ENCODE results near the gene PDZD4. TPM values are rescaled to one million over a fixed set of nuclear protein-coding genes. Genes with fewer than 3 reads are reported as not detected.

Gene PDZD4
- total and polyA plus RNA-seq, 2 experiments from 2014 or later, result 30.5 to 230 TPM

GRCh38 chrX:153821066-153821465 is 9.3 kb downstream of the PDZD4 start:
- Mint-ChIP-seq H3K4me1 (peaks cover 56% of the 10 kb centered on the region), H3K36me3 (ENCODE audit: low read depth) (peaks cover 21% of the 10 kb centered on the region; the same call in 2 of the 3 replicates), H3K27me3 (ENCODE audit: insufficient read depth, low read depth, poor library complexity) (peaks cover 13% of the 10 kb centered on the region), H3K4me3 (no peak overlapping the region), H3K27ac (0 out of 2 replicates have a peak overlapping the region, but pooled peaks have one; percentile 59), H3K9me3 (no peaks in the 10 kb centered on the region)
- H3K79me2 ChIP-seq (replicated peaks; ENCODE audit: insufficient read depth), result peaks cover 99% of the 10 kb centered on the region
- 0 out of 2 replicates have a peak overlapping the region, but pooled peaks have one; percentile 32 for H3K27ac ChIP-seq (ENCODE audit: low read depth)
- no peaks in the 10 kb centered on the region for H3K36me3 ChIP-seq (ENCODE audit: insufficient read depth)
- H3K9me2 ChIP-seq (ENCODE audit: insufficient read depth), result no peaks in the 10 kb centered on the region
- ATAC-seq (no peak), DNase-seq (ENCODE audit: low spot score) (no peak)
- TF ChIP-seq, protein P1, sequence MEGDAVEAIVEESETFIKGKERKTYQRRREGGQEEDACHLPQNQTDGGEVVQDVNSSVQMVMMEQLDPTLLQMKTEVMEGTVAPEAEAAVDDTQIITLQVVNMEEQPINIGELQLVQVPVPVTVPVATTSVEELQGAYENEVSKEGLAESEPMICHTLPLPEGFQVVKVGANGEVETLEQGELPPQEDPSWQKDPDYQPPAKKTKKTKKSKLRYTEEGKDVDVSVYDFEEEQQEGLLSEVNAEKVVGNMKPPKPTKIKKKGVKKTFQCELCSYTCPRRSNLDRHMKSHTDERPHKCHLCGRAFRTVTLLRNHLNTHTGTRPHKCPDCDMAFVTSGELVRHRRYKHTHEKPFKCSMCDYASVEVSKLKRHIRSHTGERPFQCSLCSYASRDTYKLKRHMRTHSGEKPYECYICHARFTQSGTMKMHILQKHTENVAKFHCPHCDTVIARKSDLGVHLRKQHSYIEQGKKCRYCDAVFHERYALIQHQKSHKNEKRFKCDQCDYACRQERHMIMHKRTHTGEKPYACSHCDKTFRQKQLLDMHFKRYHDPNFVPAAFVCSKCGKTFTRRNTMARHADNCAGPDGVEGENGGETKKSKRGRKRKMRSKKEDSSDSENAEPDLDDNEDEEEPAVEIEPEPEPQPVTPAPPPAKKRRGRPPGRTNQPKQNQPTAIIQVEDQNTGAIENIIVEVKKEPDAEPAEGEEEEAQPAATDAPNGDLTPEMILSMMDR (conservative IDR thresholded peaks at IDR 0.05; ENCODE audit: low read depth in 2 of 2), result no peak
- TF ChIP-seq POLR2AphosphoS5 (IDR thresholded peaks at IDR 0.05; ENCODE audit: low read depth), result no peak
- no peak for TF ChIP-seq ZNF462 (CRISPR knock-in tag; IDR thresholded peaks at IDR 0.05)
- TF ChIP-seq ETS1 (IDR thresholded peaks at IDR 0.05), result no peak
- TF ChIP-seq EZH2phosphoT487 (IDR thresholded peaks at IDR 0.05; ENCODE audit: unreplicated experiment), result no peak
- no peak for TF ChIP-seq EZH2 (IDR thresholded peaks at IDR 0.05; ENCODE audit: low read depth, unreplicated experiment)
- no peak for TF ChIP-seq ZNF114 (CRISPR knock-in tag; IDR thresholded peaks at IDR 0.05)
- TF ChIP-seq ZNF331 (CRISPR knock-in tag; IDR thresholded peaks at IDR 0.05; ENCODE audit: low read depth), result no peak
- no peak for TF ChIP-seq JUNB (IDR thresholded peaks at IDR 0.05; ENCODE audit: unreplicated experiment)
- TF ChIP-seq NANOG (IDR thresholded peaks at IDR 0.05; ENCODE audit: borderline replicate concordance), result no peak
- TF ChIP-seq CREB1 (CRISPR knock-in tag; IDR thresholded peaks at IDR 0.05; ENCODE audit: low read depth), result no peak
- no peak for TF ChIP-seq REST (IDR thresholded peaks at IDR 0.05; ENCODE audit: unreplicated experiment)
- TF ChIP-seq STAT1 (IDR thresholded peaks at IDR 0.05; ENCODE audit: unreplicated experiment), result no peak
- H4K20me1 ChIP-seq (replicated peaks; ENCODE audit: insufficient read depth), result peaks cover 13% of the 10 kb centered on the region
- H3K4me2 ChIP-seq, result peak overlapping the region; percentile 26; the same call in 1 of the 2 replicates
- 0 out of 2 replicates have a peak, but pooled peaks cover 2% of the 10 kb centered on the region for H3F3A ChIP-seq (replicated peaks; ENCODE audit: low read depth)
- no peak overlapping the region for H3K4me3 ChIP-seq
- no peak overlapping the region for H2AFZ ChIP-seq
- peaks cover 51% of the 10 kb centered on the region for H3K4me1 ChIP-seq (ENCODE audit: insufficient read depth)
- no peaks in the 10 kb centered on the region for H3K27me3 ChIP-seq (ENCODE audit: insufficient read depth)

All from GM23338 (cell line).